OCI-LY1 (cell line): ENCODE data around the gene ERP44.
A peak's percentile ranks its signal among the peaks of the same experiment; 100 is the strongest.

Experiments
- H2AFZ ChIP-seq: fragments of 200-600 bp; sonication (generic), shearing (Covaris generic); 2 replicates; pipeline ENCODE4 v1.6.0; 2014; ENCODE audit warnings: antibody characterized with exemption, mild to moderate bottlenecking, low read length
- H3F3A ChIP-seq: fragments of 200-600 bp; sonication (generic), shearing (Covaris generic); 2 replicates; pipeline ENCODE4 v1.6.0; 2014; ENCODE audit warnings: mild to moderate bottlenecking, antibody characterized with exemption, low read length, moderate library complexity; ENCODE audit not compliant: insufficient read depth
- H3K27ac ChIP-seq: fragments of 200-600 bp; sonication (generic); 2 replicates; pipeline ENCODE4 v1.5.1; 2014; ENCODE audit warnings: low read length, mixed run types, mild to moderate bottlenecking, low read depth; ENCODE audit not compliant: poor library complexity, severe bottlenecking
- H3K27me3 ChIP-seq: fragments of 200-600 bp; sonication (generic); 2 replicates; pipeline ENCODE4 v1.6.0; 2014; ENCODE audit warnings: antibody characterized with exemption, mild to moderate bottlenecking, low read length, moderate library complexity; ENCODE audit not compliant: insufficient read depth
- H3K36me3 ChIP-seq: fragments of 200-600 bp; sonication (generic); 2 replicates; pipeline ENCODE4 v1.6.1; 2014; ENCODE audit warnings: mild to moderate bottlenecking, antibody characterized with exemption, low read length, moderate library complexity, mixed read lengths; ENCODE audit not compliant: insufficient read depth
- H3K4me1 ChIP-seq: fragments of 200-600 bp; sonication (generic); 2 replicates; pipeline ENCODE4 v1.5.1; 2014; ENCODE audit warnings: mild to moderate bottlenecking, low read length, moderate library complexity; ENCODE audit not compliant: insufficient read depth, severe bottlenecking
- H3K4me2 ChIP-seq: fragments of 200-600 bp; sonication (generic), shearing (Covaris generic); 2 replicates; pipeline ENCODE4 v1.6.1; 2014; ENCODE audit warnings: low read length
- H3K4me3 ChIP-seq: fragments of 200-600 bp; sonication (generic); 2 replicates; pipeline ENCODE4 v1.5.1; 2014; ENCODE audit warnings: low read length, low read depth, mild to moderate bottlenecking, mixed read lengths; ENCODE audit not compliant: poor library complexity, severe bottlenecking
- H3K79me2 ChIP-seq: fragments of 200-600 bp; shearing (Covaris generic); 2 replicates; pipeline ENCODE4 v1.6.1; 2016; ENCODE audit warnings: mixed run types, low read length, mixed read lengths; ENCODE audit not compliant: insufficient read depth
- H3K9ac ChIP-seq: fragments of 200-600 bp; sonication (generic), shearing (Covaris generic); 2 replicates; pipeline ENCODE4 v1.6.1; 2014; ENCODE audit warnings: mild to moderate bottlenecking, low read length, mixed read lengths
- H3K9me2 ChIP-seq: fragments of 200-600 bp; sonication (generic), shearing (Covaris generic); 2 replicates; pipeline ENCODE4 v1.6.1; 2014; ENCODE audit warnings: low read depth, mild to moderate bottlenecking, low read length, mixed read lengths
- H3K9me3 ChIP-seq: fragments of 200-600 bp; shearing (Covaris generic); 2 replicates; pipeline ENCODE4 v1.6.1; 2014; ENCODE audit warnings: low read length, mixed read lengths
- H4K20me1 ChIP-seq: fragments of 200-600 bp; sonication (generic), shearing (Covaris generic); 2 replicates; pipeline ENCODE4 v1.6.0; 2016; ENCODE audit warnings: mild to moderate bottlenecking, low read length; ENCODE audit not compliant: insufficient read depth
- EZH2 ChIP-seq: fragments of 200-600 bp; sonication (generic), shearing (Covaris generic); IDR thresholded peaks from 2 replicates; pipeline ENCODE4 v1.8.0; 2017; ENCODE audit warnings: borderline replicate concordance, mixed run types, mild to moderate bottlenecking, antibody characterized with exemption, low read length, moderate library complexity, mixed read lengths
- TF ChIP-seq, protein P1 (sequence below): fragments of 200-600 bp; sonication (generic), shearing (Covaris generic); IDR thresholded peaks from 2 replicates; pipeline ENCODE4 v1.5.1; 2017; ENCODE audit warnings: mild to moderate bottlenecking, antibody characterized with exemption, low read length, moderate library complexity, mixed read lengths

The ERP44 gene

DNA sequence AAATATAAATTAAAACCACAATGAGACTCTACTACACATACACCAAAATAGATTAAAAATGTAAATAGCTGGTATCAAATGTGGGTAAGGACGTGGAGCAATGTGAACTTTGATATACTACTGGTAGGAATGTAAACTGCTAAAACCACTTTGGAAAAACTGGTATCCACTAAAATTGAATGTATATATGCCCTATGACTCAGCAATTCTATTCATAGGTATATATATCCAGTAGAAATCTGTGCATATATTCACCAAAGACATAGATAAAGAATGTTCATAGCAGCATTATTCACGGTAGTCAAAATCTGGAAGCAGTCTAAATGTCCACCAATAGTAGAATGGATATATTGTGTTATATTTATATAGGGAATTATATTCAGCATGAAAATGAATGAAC is 85.2 kb downstream of the ERP44 start:
- no peaks in the 10 kb centered on the region for H3K27me3 ChIP-seq
- no peaks in the 10 kb centered on the region for H3K9me3 ChIP-seq
- TF ChIP-seq, protein P1, sequence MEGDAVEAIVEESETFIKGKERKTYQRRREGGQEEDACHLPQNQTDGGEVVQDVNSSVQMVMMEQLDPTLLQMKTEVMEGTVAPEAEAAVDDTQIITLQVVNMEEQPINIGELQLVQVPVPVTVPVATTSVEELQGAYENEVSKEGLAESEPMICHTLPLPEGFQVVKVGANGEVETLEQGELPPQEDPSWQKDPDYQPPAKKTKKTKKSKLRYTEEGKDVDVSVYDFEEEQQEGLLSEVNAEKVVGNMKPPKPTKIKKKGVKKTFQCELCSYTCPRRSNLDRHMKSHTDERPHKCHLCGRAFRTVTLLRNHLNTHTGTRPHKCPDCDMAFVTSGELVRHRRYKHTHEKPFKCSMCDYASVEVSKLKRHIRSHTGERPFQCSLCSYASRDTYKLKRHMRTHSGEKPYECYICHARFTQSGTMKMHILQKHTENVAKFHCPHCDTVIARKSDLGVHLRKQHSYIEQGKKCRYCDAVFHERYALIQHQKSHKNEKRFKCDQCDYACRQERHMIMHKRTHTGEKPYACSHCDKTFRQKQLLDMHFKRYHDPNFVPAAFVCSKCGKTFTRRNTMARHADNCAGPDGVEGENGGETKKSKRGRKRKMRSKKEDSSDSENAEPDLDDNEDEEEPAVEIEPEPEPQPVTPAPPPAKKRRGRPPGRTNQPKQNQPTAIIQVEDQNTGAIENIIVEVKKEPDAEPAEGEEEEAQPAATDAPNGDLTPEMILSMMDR = no peak
- no peak for TF ChIP-seq EZH2
- no peak overlapping the region for H3K9ac ChIP-seq
- H3K4me2 ChIP-seq = no peak overlapping the region
- no peaks in the 10 kb centered on the region for H3F3A ChIP-seq
- peaks cover 10% of the 10 kb centered on the region for H3K4me1 ChIP-seq
- H3K79me2 ChIP-seq = no peaks in the 10 kb centered on the region
- H3K9me2 ChIP-seq = no peaks in the 10 kb centered on the region
- H3K36me3 ChIP-seq = peaks cover 44% of the 10 kb centered on the region; the same call in 1 of the 2 replicates
- H3K4me3 ChIP-seq = no peak overlapping the region
- no peaks in the 10 kb centered on the region for H4K20me1 ChIP-seq
- no peak overlapping the region for H3K27ac ChIP-seq
- H2AFZ ChIP-seq = no peak overlapping the region

DNA sequence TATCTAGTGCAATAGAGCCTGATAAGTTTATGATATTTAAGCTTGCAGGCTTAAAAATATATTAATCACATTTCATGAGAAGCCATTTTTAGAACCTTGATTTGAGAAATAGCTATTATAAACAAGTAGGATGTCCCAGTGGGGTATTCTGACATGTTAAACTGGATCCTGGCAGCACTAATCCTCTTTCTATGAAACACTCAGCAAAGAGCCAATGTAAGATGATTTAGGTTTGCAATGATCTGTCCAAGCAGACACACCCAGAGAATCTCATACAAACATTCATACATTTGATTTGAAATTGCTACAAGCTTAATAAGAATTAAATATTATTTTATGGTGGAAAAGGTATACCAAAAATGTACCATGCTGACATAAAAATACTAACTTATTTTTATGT is 86.5 kb downstream of the ERP44 start:
- Histone ChIP-seq H3K9me3 (no peaks in the 10 kb centered on the region), H3K36me3 (peaks cover 38% of the 10 kb centered on the region; the same call in 1 of the 2 replicates), H4K20me1 (no peaks in the 10 kb centered on the region), H3K27me3 (no peaks in the 10 kb centered on the region), H3K27ac (no peak overlapping the region), H2AFZ (no peak overlapping the region), H3K9ac (no peak overlapping the region), H3K4me2 (no peak overlapping the region), H3F3A (no peaks in the 10 kb centered on the region), H3K79me2 (no peaks in the 10 kb centered on the region), H3K4me1 (peaks cover 10% of the 10 kb centered on the region), H3K4me3 (no peak overlapping the region), H3K9me2 (no peaks in the 10 kb centered on the region)
- TF ChIP-seq EZH2 = no peak
- TF ChIP-seq, protein P1 = no peak

DNA sequence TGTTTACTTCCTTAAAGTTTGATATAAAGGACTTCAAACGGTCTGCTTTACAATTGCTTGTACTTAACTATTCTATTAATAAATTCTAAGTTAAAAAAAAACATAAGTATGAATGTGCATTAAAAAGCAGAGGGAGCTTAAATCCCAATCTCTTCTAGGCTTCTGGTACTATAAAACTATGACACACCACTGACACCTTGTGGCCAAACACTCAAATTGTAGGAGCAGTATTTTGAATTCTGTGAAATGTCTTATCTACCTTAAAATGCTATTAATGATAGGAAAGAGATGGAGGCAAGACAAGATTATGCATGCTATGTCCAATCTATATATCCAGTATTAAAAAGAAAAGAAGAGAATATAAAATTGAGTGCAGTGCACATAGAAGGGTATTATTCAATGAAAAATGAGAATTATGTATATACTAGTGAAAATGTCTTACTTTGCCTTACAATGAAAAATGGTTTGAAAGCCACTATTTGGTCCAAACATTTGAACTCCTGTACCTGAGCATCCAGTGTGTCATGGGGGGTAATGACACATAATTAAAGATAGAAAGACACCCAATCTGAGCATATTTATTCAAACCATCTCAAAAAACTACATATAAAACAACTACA is 87.6 kb downstream of the ERP44 start:
- H2AFZ ChIP-seq = no peak overlapping the region
- H3K9me3 ChIP-seq = no peaks in the 10 kb centered on the region
- no peaks in the 10 kb centered on the region for H3K27me3 ChIP-seq
- TF ChIP-seq, protein P1 = peak; percentile 70
- TF ChIP-seq EZH2 = no peak
- H3K4me2 ChIP-seq = no peak overlapping the region
- H3K4me3 ChIP-seq = no peak overlapping the region
- no peaks in the 10 kb centered on the region for H3K9me2 ChIP-seq
- no peaks in the 10 kb centered on the region for H3F3A ChIP-seq
- peaks cover 3% of the 10 kb centered on the region for H3K4me1 ChIP-seq
- H3K9ac ChIP-seq = no peak overlapping the region
- H3K79me2 ChIP-seq = no peaks in the 10 kb centered on the region
- no peak overlapping the region for H3K27ac ChIP-seq
- H4K20me1 ChIP-seq = no peaks in the 10 kb centered on the region
- peaks cover 44% of the 10 kb centered on the region for H3K36me3 ChIP-seq
